HepG2 (cell line): ENCODE data around the gene NKX2-2. TPM values are rescaled to one million over a fixed set of nuclear protein-coding genes. Genes with fewer than 3 reads are reported as not detected.

ENCODE experiments used
- ATAC-seq: fragments of 200-7000 bp; cut with Tn5 transposase; 3 replicates; pipeline ENCODE4 v1.9.1; 2020; ENCODE audit warnings: mild to moderate bottlenecking, moderate library complexity
- BruUV-seq: library from RNA; stranded (reverse); fragments of 400-500 nt; replicated peaks from 2 replicates; lab custom pipeline; 2021; lab: Mats Ljungman, UMichigan
- CTCF ChIA-PET: fragments of 300-600 bp; formaldehyde crosslinking; extraction: SDS; loops from one replicate; lab custom pipeline; 2021; ENCODE audit warnings: low total read pairs, inconsistent platforms, low intra/inter-chr PET ratio; lab: Yijun Ruan, JAX
- POLR2A ChIA-PET: fragments of 350-600 bp; sonication (Branson Sonifier 250); formaldehyde crosslinking; loops from one replicate; lab custom pipeline; 2020; ENCODE audit warnings: antibody characterized with exemption, inconsistent platforms; lab: Yijun Ruan, JAX
- DNase-seq: peaks from one replicate; pipeline ENCODE4 v3.0.0-alpha.2; 2015; ENCODE audit warnings: low spot score
- FAIRE-seq: peaks from 3 replicates; lab custom pipeline; 2011; peaks lifted over from hg19 to GRCh38; lab: Jason Lieb, UNC
- H2AFZ ChIP-seq: one replicate; pipeline ENCODE4 v1.6.1; 2011; ENCODE audit warnings: low read length, inconsistent platforms
- H3K27ac ChIP-seq: fragments of 300-600 bp; 3 replicates; pipeline ENCODE4 v1.8.0; 2011; ENCODE audit warnings: mixed run types, mild to moderate bottlenecking, mixed read lengths, low read length, inconsistent platforms; ENCODE audit not compliant: insufficient read depth; ENCODE audit errors: extremely low read length
- H3K27me3 ChIP-seq, 2 experiments: fragments of 200-600 bp in 1 of 2; 2 replicates in 1 of 2; 3 replicates in 1 of 2; pipeline versions ENCODE4 v1.6.0 to v1.8.0; 2011; ENCODE audit warnings: low read length in 2 of 2, mild to moderate bottlenecking in 2 of 2, moderate library complexity in 2 of 2, inconsistent platforms in 1 of 2; ENCODE audit not compliant: insufficient read depth in 2 of 2, control insufficient read depth in 1 of 2
- H3K36me3 ChIP-seq, 2 experiments: fragments of 200-600 bp in 1 of 2; replicated peaks in 1 of 2; 2 replicates in 1 of 2; 3 replicates in 1 of 2; pipeline versions ENCODE4 v1.5.1 to v1.8.0; 2011; ENCODE audit warnings: low read length in 2 of 2, inconsistent platforms in 1 of 2; ENCODE audit not compliant: insufficient read depth in 2 of 2, control insufficient read depth in 1 of 2
- H3K4me1 ChIP-seq: 2 replicates; pipeline ENCODE4 v1.5.1; 2012; ENCODE audit warnings: low read length, inconsistent platforms; ENCODE audit not compliant: insufficient read depth
- H3K4me2 ChIP-seq: 2 replicates; pipeline ENCODE4 v1.6.0; 2011; ENCODE audit warnings: low read depth, low read length, inconsistent platforms
- H3K4me3 ChIP-seq, 3 experiments: fragments of 200-600 bp in 1 of 3; sonication (generic), shearing (Covaris generic) in 1 of 3; replicated peaks in 1 of 3; 2 replicates each; pipeline ENCODE4 v1.5.1; 2011 to 2016; ENCODE audit warnings: low read length in 3 of 3, inconsistent platforms in 2 of 3, low read depth in 2 of 3, mild to moderate bottlenecking in 2 of 3, control low read depth in 1 of 3, mixed read lengths in 1 of 3; ENCODE audit not compliant: insufficient read depth in 1 of 3
- H3K79me2 ChIP-seq: one replicate; pipeline ENCODE4 v1.6.1; 2011; ENCODE audit warnings: low read length, inconsistent platforms; ENCODE audit not compliant: insufficient read depth
- H3K9ac ChIP-seq: 2 replicates; pipeline ENCODE4 v1.6.0; 2011; ENCODE audit warnings: mild to moderate bottlenecking, low read depth, low read length, inconsistent platforms; ENCODE audit not compliant: insufficient read depth
- H3K9me3 ChIP-seq: 2 replicates; pipeline ENCODE4 v1.5.1; 2012; ENCODE audit warnings: mild to moderate bottlenecking, low read length
- H4K20me1 ChIP-seq: 2 replicates; pipeline ENCODE4 v1.6.0; 2011; ENCODE audit warnings: inconsistent platforms, mild to moderate bottlenecking, low read length, moderate library complexity; ENCODE audit not compliant: insufficient read depth
- ATRX ChIP-seq: sonication (generic); formaldehyde crosslinking; IDR thresholded peaks from 2 replicates; pipeline ENCODE4 v1.4.0; 2020; ENCODE audit warnings: missing genetic modification reagents, borderline replicate concordance
- MXD1 ChIP-seq: sonication (generic); formaldehyde crosslinking; IDR thresholded peaks from 2 replicates; pipeline ENCODE4 v1.4.0; 2020; ENCODE audit warnings: mild to moderate bottlenecking, missing genetic modification reagents
- PATZ1 ChIP-seq: sonication (generic); formaldehyde crosslinking; IDR thresholded peaks from 2 replicates; pipeline ENCODE4 v1.4.0; 2020; ENCODE audit warnings: missing genetic modification reagents
- RBM22 ChIP-seq: fragments of 200-400 bp; formaldehyde crosslinking; optimal IDR thresholded peaks from 2 replicates; pipeline ENCODE3; 2017; ENCODE audit warnings: mild to moderate bottlenecking, low read length, moderate library complexity
- SAFB2 ChIP-seq: sonication (generic); formaldehyde crosslinking; IDR thresholded peaks from 2 replicates; pipeline ENCODE4 v1.5.1; 2020; ENCODE audit warnings: missing genetic modification reagents, low read depth, mild to moderate bottlenecking, borderline replicate concordance
- SIN3B ChIP-seq: fragments of 150-350 bp; IDR thresholded peaks from 2 replicates; pipeline ENCODE4 v1.6.1; 2014; ENCODE audit warnings: low read length
- STAG1 ChIP-seq: sonication (generic); formaldehyde crosslinking; IDR thresholded peaks from 2 replicates; pipeline ENCODE4 v1.4.0; 2020; ENCODE audit warnings: missing genetic modification reagents
- TARDBP ChIP-seq: sonication (generic); formaldehyde crosslinking; IDR thresholded peaks from 2 replicates; pipeline ENCODE4 v1.8.0; 2022; ENCODE audit warnings: mild to moderate bottlenecking, missing genetic modification reagents
- ZHX1 ChIP-seq: sonication (generic); formaldehyde crosslinking; IDR thresholded peaks from 2 replicates; pipeline ENCODE4 v1.8.1; 2022; ENCODE audit warnings: low read depth, mild to moderate bottlenecking, missing genetic modification reagents
- ZNF225 ChIP-seq: sonication (generic); formaldehyde crosslinking; IDR thresholded peaks from 2 replicates; pipeline ENCODE4 v1.4.0; 2020; ENCODE audit warnings: mild to moderate bottlenecking, missing genetic modification reagents
- WGBS: methylation state at CpG from one replicate; pipeline ENCODE4 v1.1.6; 2017; ENCODE audit warnings: low lambda C conversion rate; 5-methylcytosine and 5-hydroxymethylcytosine counted together
- in situ Hi-C: cut with HindIII; loops from 2 replicates; pipeline ENCODE4 v1.10.0; 2017; ENCODE audit warnings: low pct_unique_long_range_greater_than_20kb; ENCODE audit not compliant: extremely low pct_ligation_motif_present
- intact Hi-C: fragments of 100-400 bp; cut with micrococcal nuclease; formaldehyde crosslinking; loops from one replicate; pipeline ENCODE4 v1.10.0; 2022; ENCODE audit not compliant: unreplicated experiment
- polyA plus RNA-seq, 8 experiments: library from polyadenylated mRNA; depleted of rRNA in 3 of 8; stranded (reverse) in 7 of 8; unstranded in 1 of 8; fragments of >200 nt; fragmentation: Illumina TruSeq in 4 of 8; extraction: Trizol in 4 of 8; gene quantifications; 2 replicates each; pipeline versions ENCODE4 v1.2.1 to v1.2.3, GENCODE V29; 2011 to 2016; ENCODE audit warnings: low read depth in 4 of 8, missing spikeins in 1 of 8, mixed read lengths in 1 of 8; ENCODE audit not compliant: insufficient read depth in 1 of 8
- total RNA-seq, 5 experiments: library from RNA; depleted of rRNA; stranded (reverse); fragments of >200 nt; fragmentation: Illumina TruSeq; extraction: Trizol; gene quantifications; 2 replicates each; pipeline ENCODE4 v1.2.3, GENCODE V29; 2016; ENCODE audit warnings: low read depth in 1 of 5

NKX2-2 gene
- total and polyA plus RNA-seq, 2 of the 13 experiments (the other 11 are each of a cell fraction or from before 2014, with no cell fraction given) = not detected

- 32% methylated on average over 7 of the region's 7 CpGs for WGBS
- Histone ChIP-seq H3K4me1 (no peaks in the 10 kb centered on the region), H3K4me2 (no peak overlapping the region), H3K79me2 (no peaks in the 10 kb centered on the region), H3K4me3 (no peak overlapping the region), H4K20me1 (no peaks in the 10 kb centered on the region), H2AFZ (no peak overlapping the region), H3K27ac (no peak overlapping the region), H3K9ac (no peak overlapping the region), H3K27me3 (peaks cover 0 to 38% of the 10 kb centered on the region in 2 experiments; a peak in 2 of 5 replicates)
- POLR2A ChIA-PET = no interaction called here
- FAIRE-seq = no peak
- in situ Hi-C loops (loop anchor here (5.0 to 10.0 kb wide), 4 partner anchors 262 to 662 kb away; no protein-coding TSS in a partner anchor), intact Hi-C loops (loop anchor here (2.0 kb wide), 1 partner anchor 449 kb away; no protein-coding TSS in a partner anchor)
- CTCF ChIA-PET = no interaction called here
- no TSS peak for BruUV-seq
- no peak for ATAC-seq
- DNase-seq = no peak
- TF ChIP-seq ZHX1 (CRISPR knock-in tag) = no peak
- no peak for TF ChIP-seq STAG1 (CRISPR knock-in tag)
- no peak for TF ChIP-seq ZNF225
- TF ChIP-seq ATRX (CRISPR knock-in tag) = no peak
- TF ChIP-seq MXD1 (CRISPR knock-in tag) = no peak
- no peak for TF ChIP-seq TARDBP (CRISPR knock-in tag)
- no peak for TF ChIP-seq RBM22
- TF ChIP-seq PATZ1 (CRISPR knock-in tag) = no peak
- no peak for TF ChIP-seq SIN3B
- TF ChIP-seq SAFB2 (CRISPR knock-in tag) = no peak
- TF ChIP-seq, all 625 proteins: peak for 0
- Histone ChIP-seq H3K36me3 (no peaks in the 10 kb centered on the region), H3K9me3 (no peaks in the 10 kb centered on the region)
Observed at GRCh38 chr20:21499641-21500040, 14.2 kb downstream of the NKX2-2 start.
